HG02852 (cell line): ENCODE data around the gene RHBDL1.
"Not testable (repeated sequence)": the region's sequence is repeated elsewhere in the genome, so short reads cannot be mapped to it uniquely, and the experiment has no call there.

ENCODE experiments used
- ATAC-seq: cut with Tn5 transposase; IDR thresholded peaks from one replicate; pipeline ENCODE4 v1.9.1; 2021; ENCODE audit warnings: mild to moderate bottlenecking, moderate library complexity; ENCODE audit not compliant: unreplicated experiment

Gene RHBDL1

DNA sequence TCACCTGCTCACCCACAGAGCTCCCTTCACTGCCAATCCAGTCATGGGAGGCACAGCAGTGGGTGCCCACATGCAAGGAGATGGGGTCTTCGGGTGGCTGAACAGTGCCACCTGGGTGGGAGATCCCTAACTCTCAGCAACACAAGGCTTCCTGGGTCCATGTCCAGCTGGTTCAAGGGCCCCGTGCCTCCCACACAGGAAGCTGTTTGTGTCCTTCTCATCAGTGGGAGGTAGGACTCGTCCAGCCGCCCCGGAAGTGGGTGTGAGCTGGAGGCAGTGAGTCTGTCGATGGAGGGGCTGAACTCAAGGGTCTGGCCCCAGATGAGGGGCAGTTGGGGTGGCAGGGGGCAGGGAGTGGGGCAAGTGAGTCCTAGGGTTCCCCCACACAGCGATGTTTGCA, 28.6 kb downstream of the RHBDL1 start:
- no peak for ATAC-seq

DNA sequence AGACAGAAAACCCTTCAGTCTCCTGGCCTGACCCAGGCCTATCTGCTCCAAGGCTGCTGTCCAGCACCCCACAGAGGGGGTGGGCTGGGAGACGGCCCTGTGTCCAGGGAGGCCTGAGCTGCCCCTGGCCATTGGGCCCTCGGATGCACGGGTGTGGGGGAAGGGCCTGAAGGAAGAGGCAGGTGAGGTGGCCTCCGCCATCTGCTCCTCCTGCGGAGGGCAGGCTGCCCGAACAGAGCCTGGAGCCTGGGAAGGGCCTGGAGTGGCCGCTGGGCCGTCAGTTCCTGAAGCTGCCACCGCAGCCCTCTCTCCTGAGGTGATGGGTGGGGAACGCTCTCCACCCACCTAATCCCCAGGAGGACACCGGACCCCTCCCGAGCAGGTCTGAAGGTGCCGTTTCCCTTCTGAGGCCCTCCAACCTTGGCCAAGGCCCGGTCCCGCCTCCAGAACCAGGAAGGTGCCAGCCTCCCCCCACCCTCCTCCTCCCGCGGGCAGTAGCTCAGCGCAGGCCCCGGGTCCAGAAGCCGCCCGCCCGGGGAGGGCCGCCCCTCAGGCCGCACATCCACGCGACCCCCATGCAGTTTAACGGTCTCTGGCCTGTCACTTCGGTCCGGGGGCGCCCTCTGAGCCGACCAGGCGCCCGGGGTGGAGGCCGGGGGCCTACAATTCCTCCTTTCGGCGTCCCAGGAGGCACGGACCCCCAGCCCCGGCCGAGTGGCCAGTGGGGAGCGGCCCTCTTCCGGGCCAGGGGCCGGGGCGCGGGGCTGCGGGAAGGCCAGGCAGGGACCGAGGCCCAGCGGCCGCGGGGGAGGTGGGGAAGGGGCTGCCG, 29.3 kb downstream of the RHBDL1 start:
- no peak for ATAC-seq

DNA sequence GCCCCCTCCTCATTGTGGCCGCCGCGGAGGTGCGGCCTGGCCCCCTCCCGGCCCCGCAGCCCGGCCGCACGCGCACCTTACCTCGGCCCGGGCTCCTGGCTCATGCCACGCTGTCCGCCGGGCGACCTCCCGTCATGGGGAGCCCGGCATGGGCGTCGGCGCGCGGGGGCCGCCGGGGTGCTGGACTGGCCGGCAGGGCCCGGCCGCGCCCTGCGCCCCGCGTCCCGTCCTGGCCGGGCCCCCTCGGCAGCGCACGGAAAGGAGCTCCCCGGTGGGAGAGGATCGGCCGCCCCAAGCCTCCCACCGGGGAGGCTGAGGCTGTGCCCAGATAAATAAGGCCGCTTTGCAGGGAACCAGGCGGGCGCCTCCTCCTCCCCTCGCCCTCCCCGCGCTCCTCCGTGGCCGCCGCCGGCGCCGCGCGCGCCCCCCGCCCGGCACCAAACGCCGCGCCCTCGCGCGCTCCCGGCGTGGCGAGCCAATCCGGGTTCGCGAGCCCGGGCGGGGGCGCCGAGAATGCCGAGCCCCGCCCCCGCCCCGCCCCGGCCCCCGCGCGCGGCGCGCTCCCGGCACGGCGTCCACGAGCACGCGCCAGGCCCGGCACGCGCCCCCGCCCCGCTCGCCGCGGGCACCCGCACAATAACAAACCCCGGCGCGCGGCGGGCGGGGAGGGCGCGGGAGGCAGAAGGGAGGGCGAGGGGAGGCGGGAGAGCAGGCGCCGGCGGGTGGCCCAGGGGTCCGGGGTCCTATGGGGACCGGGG, 30.1 kb downstream of the RHBDL1 start, which contains the start of gene FBXL16:
TSS of gene FBXL16 (minus strand) at position 371 of the 758 bp plus-strand sequence. CDS start 8,396 bp downstream, outside the sequence.
- no peak for ATAC-seq

DNA sequence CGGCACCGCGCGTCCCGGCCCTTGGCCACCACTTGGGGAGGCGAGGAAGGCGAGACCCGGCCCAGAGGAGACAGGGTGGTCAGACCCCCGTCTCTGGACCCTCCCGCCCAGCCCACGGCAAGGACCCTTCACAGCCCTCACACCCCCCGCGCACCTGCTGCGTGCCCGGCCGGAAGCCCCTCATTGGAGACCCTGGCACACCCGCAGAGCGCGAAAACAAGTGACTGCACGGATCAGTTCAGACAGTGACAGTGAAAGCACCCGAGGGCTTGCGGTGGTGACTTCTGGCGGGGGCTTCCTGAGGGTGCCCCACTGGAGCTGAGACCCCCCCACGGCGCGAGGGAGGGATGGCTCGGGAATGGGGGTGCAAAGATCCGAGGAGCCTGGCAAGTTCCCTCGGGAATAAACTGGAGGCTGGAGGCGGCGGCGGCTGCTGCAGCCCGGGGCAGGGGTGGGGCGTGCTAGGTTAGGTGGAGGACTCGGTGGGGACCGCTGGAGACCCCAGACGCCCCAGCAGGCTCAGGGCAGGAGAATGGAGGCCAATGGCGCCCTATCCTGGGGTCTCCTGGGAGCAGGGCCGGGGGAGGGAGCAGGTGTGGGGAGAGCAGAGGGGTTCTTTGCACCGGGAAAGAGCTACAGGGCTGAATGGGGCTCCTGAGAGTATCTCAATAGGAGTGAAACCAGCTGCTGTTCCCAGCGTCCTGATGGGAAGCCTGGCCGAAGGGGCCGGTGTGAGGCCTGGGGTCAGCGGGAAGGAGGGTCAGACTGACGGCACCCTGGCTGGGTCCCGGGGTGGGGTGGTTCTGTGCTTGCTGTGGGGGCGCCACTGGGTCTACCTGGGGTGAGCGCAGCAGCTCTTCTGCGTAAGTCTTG, 31.0 kb downstream of the RHBDL1 start:
- ATAC-seq: no peak

DNA sequence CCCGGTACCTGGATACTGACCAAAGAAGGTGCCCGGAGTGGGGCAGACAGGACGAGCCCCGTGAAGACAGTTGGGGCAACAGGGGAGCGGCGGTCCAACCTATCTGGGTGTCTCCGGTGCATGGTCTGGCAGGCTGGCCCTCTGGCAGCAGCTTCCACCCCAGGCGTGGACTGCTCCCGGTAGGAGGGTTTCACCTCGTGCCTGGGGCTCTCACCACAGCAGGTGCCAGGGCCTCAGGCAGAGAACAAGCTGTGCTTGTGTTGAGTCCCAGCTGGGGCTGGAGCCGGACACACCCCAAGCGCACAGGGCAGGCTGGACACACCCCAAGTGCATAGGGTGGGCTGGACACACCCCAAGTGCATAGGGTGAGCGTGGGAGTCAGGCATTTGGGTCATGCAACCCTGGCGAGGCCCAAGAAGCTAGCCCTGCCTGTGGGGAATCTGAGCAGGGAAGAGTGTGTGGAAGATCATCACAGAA, 31.6 kb downstream of the RHBDL1 start:
- no peak for ATAC-seq

DNA sequence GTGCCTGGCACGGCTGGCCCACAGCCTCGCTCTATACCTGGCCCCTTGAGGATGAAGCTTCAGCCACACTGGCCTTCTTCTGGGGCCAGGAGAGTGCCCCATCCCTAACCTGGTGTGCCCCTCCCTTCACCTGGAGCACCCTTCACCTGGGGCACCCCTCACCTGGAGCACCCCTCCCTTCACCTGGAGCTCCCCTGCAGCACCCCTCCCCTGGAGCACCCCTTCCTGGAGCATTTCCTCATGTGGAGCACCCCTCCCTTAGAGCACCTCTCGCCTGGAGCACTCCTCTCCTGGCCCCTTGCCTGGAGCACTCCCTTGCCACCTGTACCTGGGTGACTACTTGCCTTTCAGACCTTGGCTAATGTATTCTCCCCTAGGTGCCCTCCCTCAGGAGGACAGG, 32.5 kb downstream of the RHBDL1 start:
- no peak for ATAC-seq

DNA sequence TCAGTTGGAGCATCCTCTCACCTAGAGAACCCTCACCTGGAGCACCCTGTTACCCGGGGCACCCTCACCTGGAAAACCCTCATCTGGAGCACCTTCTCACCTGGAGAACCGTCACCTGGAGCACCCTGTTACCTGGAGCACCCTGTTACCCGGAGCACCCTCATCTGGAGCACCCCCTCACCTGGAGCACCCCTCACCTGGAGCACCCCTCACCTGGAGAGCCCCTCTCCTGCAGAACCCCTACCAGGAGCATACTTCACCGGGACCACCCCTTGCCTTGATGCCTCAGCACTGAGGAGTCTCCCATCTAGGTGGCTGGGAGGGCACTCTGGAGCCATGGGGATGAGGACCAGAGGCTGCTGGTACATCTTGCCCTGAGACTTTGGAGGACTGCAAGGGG, 33.5 kb downstream of the RHBDL1 start:
- no peak for ATAC-seq

DNA sequence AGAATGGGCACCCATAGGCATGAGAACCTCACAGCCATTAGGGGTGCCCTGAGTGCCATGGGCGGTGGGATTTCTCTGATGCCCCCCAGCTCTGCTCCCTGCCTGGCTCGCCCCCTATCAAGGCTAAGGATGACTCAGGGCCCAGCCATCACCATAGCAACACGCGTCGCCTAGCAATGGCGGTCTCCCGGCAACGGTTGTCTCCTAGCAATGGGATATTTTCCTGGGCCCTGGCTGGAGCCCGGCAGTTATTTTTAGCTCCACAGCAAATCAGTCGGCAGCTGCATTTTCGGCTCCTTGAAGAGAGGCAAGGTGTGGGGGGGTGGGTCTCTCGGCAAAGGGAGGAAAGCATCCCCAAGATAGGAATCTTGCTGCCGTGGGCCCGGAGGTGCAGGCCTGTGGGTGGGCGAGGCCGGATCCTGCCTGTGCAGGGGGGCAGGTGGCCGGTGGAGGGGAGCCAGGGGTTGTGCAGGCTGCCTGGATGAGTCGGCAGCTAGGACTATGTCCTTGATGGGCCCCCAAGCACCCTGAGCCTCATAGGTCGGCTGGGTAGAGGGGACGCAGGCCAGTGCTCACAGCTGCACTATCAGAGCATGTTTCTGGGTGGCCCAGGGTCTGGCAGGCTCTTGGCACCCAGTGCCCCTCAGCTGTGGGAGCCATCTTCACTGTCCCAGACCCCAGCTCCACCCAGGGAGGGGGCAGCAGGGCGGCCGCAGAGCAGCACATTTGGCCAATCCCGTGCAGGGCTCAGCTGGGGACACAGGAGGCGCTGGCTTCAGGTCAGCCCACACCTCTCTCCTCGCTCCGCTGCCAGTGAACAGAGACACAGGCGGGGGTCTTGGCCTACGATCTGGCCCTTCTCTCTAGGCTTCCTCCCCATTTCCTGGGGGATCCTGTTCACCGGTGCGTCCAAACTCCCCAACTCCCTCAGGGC, 34.4 kb downstream of the RHBDL1 start:
- ATAC-seq: no peak

DNA sequence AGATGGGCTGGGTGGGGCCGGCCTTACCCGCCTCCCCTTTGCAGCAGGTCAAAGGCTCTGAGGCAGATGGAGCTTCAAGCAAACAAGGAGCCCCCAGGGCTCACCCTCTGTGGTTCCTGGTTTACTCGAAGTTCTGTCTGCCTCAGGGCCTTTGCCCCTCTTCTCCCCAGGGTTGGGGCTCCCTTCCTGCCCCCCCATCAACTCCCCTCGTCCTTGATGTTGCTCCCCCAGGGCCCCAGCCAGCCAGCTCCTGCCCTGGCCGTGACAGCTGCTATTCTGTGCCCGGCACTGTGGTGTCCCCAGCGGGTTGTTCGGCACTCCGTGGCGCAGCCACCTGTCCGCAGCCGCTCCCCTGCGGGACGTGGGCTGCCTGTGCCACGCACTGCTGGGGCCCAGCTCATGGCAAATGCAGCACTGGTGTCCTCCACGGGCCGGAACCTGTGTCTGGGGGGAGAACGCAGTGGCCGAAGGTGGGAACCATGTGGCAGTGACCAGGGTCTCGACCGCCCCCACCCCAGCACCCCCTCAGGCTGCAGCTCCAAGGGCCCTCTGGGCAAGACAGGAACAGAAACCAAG, 35.1 kb downstream of the RHBDL1 start:
- no peak for ATAC-seq

DNA sequence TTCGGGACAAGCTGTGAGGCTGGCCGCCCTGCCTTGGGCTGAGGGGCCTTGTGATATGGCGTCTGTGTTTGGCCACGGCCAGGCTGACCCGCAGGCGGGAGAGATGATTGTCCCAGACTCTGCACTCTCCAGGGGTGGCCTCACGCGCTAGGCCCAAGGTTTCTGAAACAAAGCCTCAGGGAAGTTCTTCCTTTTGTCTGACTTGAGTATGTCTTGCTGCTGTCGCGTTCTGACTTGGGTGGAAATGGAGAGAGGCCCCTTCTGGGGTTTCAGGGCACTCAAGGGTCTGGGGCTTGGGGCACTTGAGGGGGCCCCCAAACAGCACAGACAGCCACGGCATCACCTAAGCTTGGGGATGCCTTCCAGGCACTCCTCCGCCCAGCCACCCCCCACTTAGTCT, 35.6 kb downstream of the RHBDL1 start:
- ATAC-seq: no peak

DNA sequence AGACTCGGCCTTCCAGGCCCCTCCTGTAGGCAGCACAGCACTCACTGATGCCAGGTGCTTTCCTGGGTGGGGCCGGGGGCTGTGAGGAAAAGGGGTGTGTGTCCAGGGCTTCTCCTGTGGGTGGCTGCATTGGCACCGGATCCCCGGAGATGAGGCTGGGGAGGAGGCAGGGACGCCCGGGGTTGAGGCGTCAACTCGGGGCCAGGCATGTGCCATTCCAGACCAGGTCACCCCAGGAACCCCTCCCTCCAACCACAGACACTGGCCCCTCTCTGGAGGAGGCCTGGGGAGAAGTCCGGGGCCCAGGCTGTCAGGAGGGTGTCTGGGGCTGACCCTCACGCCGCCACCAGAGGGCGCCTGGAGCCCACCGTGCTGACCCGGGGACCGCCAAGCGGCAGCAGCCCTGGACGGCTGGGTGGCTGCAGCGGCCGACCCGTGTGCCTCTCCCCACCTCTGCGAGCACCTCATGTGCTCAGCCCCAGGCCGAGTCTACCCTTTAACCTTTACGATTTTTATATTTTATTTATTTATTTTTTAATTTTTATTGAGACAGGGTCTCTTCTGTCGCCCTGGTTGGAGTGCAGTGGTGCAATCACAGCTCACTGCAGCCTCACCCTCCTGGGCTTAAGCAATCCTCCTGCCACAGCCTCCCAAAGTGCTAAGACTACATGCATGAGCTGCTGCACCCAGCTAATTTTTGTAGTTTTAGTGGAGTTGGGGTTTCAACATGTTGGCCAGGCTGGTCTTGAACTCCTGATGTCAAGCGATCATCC, 36.3 kb downstream of the RHBDL1 start:
- ATAC-seq: no peak

DNA sequence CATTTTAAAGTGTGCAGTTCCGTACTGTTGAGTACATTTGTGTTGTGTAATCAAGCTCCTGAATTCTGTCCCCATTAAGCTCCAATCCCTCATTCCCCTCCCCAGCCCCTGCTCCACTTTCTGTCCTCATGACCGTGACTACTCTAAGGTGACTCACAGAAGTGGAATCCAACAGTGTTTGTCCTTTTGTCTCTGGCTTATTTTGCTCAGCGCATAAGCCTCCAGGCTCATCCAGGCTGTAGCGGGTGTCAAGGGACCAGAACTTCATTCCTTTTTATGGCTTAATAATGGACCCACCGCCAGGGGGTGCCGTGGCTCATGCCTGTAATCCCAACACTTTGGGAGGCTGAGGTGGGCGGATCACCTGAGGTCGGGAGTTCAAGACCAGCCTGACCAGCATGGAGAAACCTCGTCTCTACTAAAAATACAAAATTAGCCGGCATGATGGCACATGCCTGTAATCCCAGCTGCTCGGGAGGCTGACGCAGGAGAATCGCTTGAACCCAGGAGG, 37.3 kb downstream of the RHBDL1 start:
- not testable (repeated sequence) for ATAC-seq

DNA sequence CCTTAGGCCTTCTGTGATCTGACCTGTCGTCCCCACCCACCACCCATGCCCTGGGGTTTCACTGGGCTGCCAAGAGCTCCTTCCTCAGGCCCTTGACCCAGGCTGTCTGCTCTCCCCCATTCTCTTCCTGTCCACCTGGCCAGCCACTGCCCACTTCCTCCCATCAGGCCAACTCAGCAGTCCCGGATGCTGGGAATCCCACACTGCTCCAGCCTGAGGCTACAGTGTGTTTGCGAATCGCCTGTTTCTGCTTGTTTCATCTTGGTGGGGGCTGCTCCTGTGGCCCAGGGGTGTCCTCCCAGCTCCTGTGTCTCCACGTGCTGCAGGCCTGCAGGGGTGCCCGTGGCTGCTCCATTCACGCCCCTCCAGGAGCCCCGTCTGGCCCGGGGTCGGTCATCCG, 38.6 kb downstream of the RHBDL1 start:
- no peak for ATAC-seq

DNA sequence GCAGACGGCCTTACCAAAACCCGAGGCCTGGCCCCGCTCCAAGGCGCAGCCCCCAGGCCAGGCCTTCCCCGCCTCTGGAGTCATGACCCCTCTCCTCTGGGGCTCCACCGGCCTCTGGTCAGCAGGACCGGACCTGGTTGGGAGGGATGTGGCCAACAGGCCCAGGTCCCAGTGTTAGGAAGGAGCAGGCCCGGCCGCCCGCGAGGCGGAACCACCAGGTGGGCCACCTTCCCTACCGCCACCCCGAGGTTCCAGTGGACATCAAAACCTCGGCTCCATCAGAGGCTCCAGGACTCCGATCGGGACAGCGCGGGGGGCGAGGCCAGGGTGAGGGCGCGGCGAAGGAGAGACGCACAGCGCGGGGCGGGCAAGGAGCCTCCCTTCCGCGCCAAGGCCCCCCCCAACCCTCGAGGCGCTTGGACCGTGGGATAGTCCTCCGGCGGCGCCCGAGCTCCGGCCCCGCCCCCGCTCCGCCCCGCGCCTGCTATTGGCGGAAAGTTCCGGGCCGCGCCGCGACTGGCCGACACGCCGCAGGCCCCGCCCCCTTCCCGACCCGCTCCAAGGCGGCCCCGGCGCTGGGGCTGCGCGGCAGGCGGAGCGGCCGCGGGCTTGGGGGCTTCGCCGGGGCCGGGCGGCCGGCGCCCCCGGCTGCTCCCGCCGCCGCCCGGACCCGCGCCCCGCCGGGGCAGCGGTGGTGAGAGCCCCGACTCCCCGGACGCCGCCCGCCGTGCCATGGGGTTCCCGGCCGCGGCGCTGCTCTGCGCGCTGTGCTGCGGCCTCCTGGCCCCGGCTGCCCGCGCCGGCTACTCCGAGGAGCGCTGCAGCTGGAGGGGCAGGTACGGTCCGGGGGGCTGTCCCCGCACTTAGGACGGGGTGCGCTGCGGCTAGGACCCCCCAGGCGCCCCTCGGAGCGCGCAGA, 39.3 kb downstream of the RHBDL1 start, which contains the start of gene METRN:
TSS of gene METRN (plus strand) at position 561 of the 919 bp plus-strand sequence. CDS start at position 733, 172 bp downstream.
- peak; percentile 66 for ATAC-seq

DNA sequence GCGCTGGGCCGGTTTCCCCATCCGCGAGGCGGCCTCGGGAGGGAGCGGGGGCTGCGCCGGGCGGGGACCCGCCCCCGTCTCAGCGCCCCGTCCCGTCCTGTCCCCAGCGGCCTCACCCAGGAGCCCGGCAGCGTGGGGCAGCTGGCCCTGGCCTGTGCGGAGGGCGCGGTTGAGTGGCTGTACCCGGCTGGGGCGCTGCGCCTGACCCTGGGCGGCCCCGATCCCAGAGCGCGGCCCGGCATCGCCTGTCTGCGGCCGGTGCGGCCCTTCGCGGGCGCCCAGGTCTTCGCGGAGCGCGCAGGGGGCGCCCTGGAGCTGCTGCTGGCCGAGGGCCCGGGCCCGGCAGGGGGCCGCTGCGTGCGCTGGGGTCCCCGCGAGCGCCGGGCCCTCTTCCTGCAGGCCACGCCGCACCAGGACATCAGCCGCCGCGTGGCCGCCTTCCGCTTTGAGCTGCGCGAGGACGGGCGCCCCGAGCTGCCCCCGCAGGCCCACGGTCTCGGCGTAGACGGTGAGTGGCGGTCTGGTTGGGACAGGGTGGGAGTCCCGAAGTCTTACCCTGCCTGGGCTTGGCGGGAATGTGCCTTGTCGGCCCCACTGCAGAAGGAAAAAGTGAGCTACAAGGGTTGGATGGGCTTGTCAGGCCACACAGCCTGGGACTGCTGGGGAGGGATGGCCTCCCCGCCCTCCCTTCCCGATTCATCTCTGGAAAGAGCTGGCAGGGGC, 40.2 kb downstream of the RHBDL1 start:
- peak; percentile 23 for ATAC-seq

DNA sequence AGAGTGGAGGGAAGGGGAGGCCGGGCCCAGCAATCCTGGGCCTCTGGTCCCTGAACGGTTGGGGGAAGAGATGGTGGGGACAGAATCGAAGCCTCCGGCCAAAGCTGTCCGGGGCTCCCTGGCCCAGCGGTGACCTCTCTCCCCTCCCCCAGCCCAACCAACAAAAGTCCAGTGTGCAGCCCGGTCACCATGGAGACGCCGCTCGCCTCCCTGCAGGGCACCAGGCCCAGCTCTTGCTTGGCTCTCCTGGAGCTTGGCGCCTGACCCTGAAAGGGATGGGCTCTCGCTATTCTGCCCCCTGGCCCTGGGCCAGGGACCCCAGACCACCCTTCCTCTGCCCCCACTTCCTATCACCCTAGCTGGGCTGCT, 40.7 kb downstream of the RHBDL1 start:
- no peak for ATAC-seq
